HCT116 (cell line): ENCODE data around the gene TPM2. TPM values are rescaled to one million over a fixed set of nuclear protein-coding genes. Genes with fewer than 3 reads are reported as not detected.

ENCODE experiments used
- ATAC-seq: fragments of 200-7000 bp; cut with Tn5 transposase; 2 replicates; pipeline ENCODE4 v1.9.1; 2020; ENCODE audit warnings: mild to moderate bottlenecking, moderate library complexity
- BruUV-seq: library from RNA; stranded (reverse); fragments of 400-500 nt; replicated peaks from 2 replicates; lab custom pipeline; 2021; lab: Mats Ljungman, UMichigan
- CTCF ChIA-PET: fragments of 300-600 bp; sonication (Branson Sonifier 250); formaldehyde crosslinking; loops from one replicate; lab custom pipeline; 2021; ENCODE audit warnings: antibody characterized with exemption; lab: Charles Lee
- POLR2A ChIA-PET: fragments of 300-600, 350-600 bp; sonication (Branson Sonifier 250); formaldehyde crosslinking; loops from one replicate; lab custom pipeline; 2021; ENCODE audit warnings: antibody characterized with exemption; lab: Charles Lee
- RAD21 ChIA-PET, 2 experiments: fragments of 300-600 bp; sonication (Branson Sonifier 250); formaldehyde crosslinking; loops; one replicate each; lab custom pipeline; 2023; ENCODE audit warnings: low total read pairs in 2 of 2; ENCODE audit not compliant: uncharacterized antibody in 2 of 2, unreplicated experiment in 2 of 2, low non-redundant PET in 1 of 2; lab: Charles Lee
- DNase-seq: peaks from one replicate; pipeline ENCODE4 v3.0.0-alpha.2; 2010; ENCODE audit warnings: low read depth, low spot score
- H2AFZ ChIP-seq: fragments of 200-600 bp; shearing (Covaris generic), sonication (generic); 2 replicates; pipeline ENCODE4 v1.6.1; 2017; ENCODE audit warnings: low read depth, mixed run types, mixed read lengths, antibody characterized with exemption, low read length; ENCODE audit not compliant: poor library complexity, severe bottlenecking
- H3K27ac ChIP-seq: 2 replicates; pipeline ENCODE4 v1.5.1; 2012; ENCODE audit warnings: low read depth, low read length
- H3K27me3 ChIP-seq: fragments of 200-600 bp; sonication (generic); 2 replicates; pipeline ENCODE4 v1.6.1; 2016; ENCODE audit warnings: mixed run types, low read length, mixed read lengths; ENCODE audit not compliant: insufficient read depth
- H3K36me3 ChIP-seq, 2 experiments: fragments of 200-500 bp in 1 of 2; fragments of 200-600 bp in 1 of 2; sonication (Bioruptor generic) in 1 of 2; sonication (generic) in 1 of 2; 2 replicates each; pipeline versions ENCODE4 v1.5.1 to v1.6.1; 2014 to 2016; ENCODE audit warnings: low read length in 2 of 2, inconsistent platforms in 1 of 2, mixed read lengths in 1 of 2, mixed run types in 1 of 2; ENCODE audit not compliant: insufficient read depth in 2 of 2, control insufficient read depth in 1 of 2
- H3K4me1 ChIP-seq, 2 experiments: fragments of 200-600 bp in 1 of 2; sonication (generic) in 1 of 2; 2 replicates each; pipeline versions ENCODE4 v1.5.1 to v1.6.1; 2012 to 2017; ENCODE audit warnings: low read length in 2 of 2, inconsistent platforms in 1 of 2, mild to moderate bottlenecking in 1 of 2, mixed read lengths in 1 of 2, mixed run types in 1 of 2, moderate library complexity in 1 of 2; ENCODE audit not compliant: insufficient read depth in 2 of 2, control insufficient read depth in 1 of 2
- H3K4me2 ChIP-seq: fragments of 200-600 bp; sonication (generic); 2 replicates; pipeline ENCODE4 v1.6.1; 2017; ENCODE audit warnings: mixed run types, low read length, mixed read lengths
- H3K4me3 ChIP-seq, 2 experiments: fragments of 200-600 bp in 1 of 2; sonication (generic) in 1 of 2; replicated peaks in 1 of 2; 2 replicates each; pipeline ENCODE4 v1.5.1; 2011 to 2016; ENCODE audit warnings: low read length in 2 of 2, control low read depth in 1 of 2, low read depth in 1 of 2, mild to moderate bottlenecking in 1 of 2, mixed read lengths in 1 of 2, mixed run types in 1 of 2
- H3K79me2 ChIP-seq: fragments of 200-600 bp; sonication (generic); 2 replicates; pipeline ENCODE4 v1.6.1; 2017; ENCODE audit warnings: mild to moderate bottlenecking, mixed run types, low read length, moderate library complexity, mixed read lengths; ENCODE audit not compliant: insufficient read depth
- H3K9ac ChIP-seq: fragments of 200-600 bp; sonication (generic); 2 replicates; pipeline ENCODE4 v1.6.1; 2016; ENCODE audit warnings: low read length, mixed read lengths
- H3K9me2 ChIP-seq: fragments of 200-600 bp; sonication (generic), shearing (Covaris generic); 2 replicates; pipeline ENCODE4 v1.6.1; 2017; ENCODE audit warnings: mixed run types, mild to moderate bottlenecking, moderate library complexity; ENCODE audit not compliant: insufficient read depth
- H3K9me3 ChIP-seq, 2 experiments: fragments of 200-500 bp in 1 of 2; fragments of 200-600 bp in 1 of 2; sonication (Bioruptor generic) in 1 of 2; sonication (generic) in 1 of 2; 2 replicates each; pipeline ENCODE4 v1.6.1; 2014 to 2017; ENCODE audit warnings: low read length in 2 of 2, mixed read lengths in 2 of 2, inconsistent platforms in 1 of 2, low read depth in 1 of 2, mild to moderate bottlenecking in 1 of 2, mixed run types in 1 of 2, moderate library complexity in 1 of 2; ENCODE audit not compliant: control insufficient read depth in 1 of 2, insufficient read depth in 1 of 2
- H4K20me1 ChIP-seq: fragments of 200-600 bp; sonication (generic), shearing (Covaris generic); 2 replicates; pipeline ENCODE4 v1.6.1; 2017; ENCODE audit warnings: mixed run types, mild to moderate bottlenecking, moderate library complexity; ENCODE audit not compliant: insufficient read depth
- ATF3 ChIP-seq: IDR thresholded peaks from 2 replicates; pipeline ENCODE4 v1.6.1; 2012
- CBX3 ChIP-seq: IDR thresholded peaks from 2 replicates; pipeline ENCODE4 v1.6.1; 2012; ENCODE audit warnings: low read depth
- CEBPB ChIP-seq: IDR thresholded peaks from 2 replicates; pipeline ENCODE4 v1.6.1; 2012; ENCODE audit warnings: low read depth
- EGR1 ChIP-seq: IDR thresholded peaks from 2 replicates; pipeline ENCODE4 v1.6.1; 2012; ENCODE audit warnings: low read depth
- ELF1 ChIP-seq: IDR thresholded peaks from 2 replicates; pipeline ENCODE4 v1.6.1; 2012; ENCODE audit warnings: low read depth, borderline replicate concordance
- EZH2 ChIP-seq: fragments of 200-600 bp; sonication (generic); IDR thresholded peaks from 2 replicates; pipeline ENCODE4 v1.6.1; 2017; ENCODE audit warnings: antibody characterized with exemption, mixed run types
- EZH2phosphoT487 ChIP-seq: fragments of 200-600 bp; IDR thresholded peaks from 2 replicates; pipeline ENCODE4 v1.6.1; 2018; ENCODE audit warnings: antibody characterized with exemption, borderline replicate concordance
- FOSL1 ChIP-seq: IDR thresholded peaks from 2 replicates; pipeline ENCODE4 v1.6.1; 2012; ENCODE audit warnings: low read depth
- JUND ChIP-seq: IDR thresholded peaks from 2 replicates; pipeline ENCODE4 v1.6.1; 2012
- MAX ChIP-seq: IDR thresholded peaks from 2 replicates; pipeline ENCODE4 v1.6.1; 2012
- POLR2A ChIP-seq: IDR thresholded peaks from 2 replicates; pipeline ENCODE4 v1.7.0; 2011; ENCODE audit warnings: borderline replicate concordance; ENCODE audit not compliant: insufficient read depth, insufficient read length; ENCODE audit errors: extremely low read depth
- POLR2AphosphoS5 ChIP-seq: IDR thresholded peaks from 2 replicates; pipeline ENCODE4 v1.6.1; 2011; ENCODE audit warnings: mild to moderate bottlenecking, low read depth, low read length, moderate library complexity
- RAD21 ChIP-seq: IDR thresholded peaks from 2 replicates; pipeline ENCODE4 v1.6.1; 2012; ENCODE audit warnings: low read depth, mild to moderate bottlenecking
- REST ChIP-seq: IDR thresholded peaks from 2 replicates; pipeline ENCODE4 v1.6.1; 2012; ENCODE audit warnings: low read depth
- TCF7L2 ChIP-seq: IDR thresholded peaks from 2 replicates; pipeline ENCODE4 v1.7.0; 2011; ENCODE audit warnings: borderline replicate concordance, inconsistent platforms; ENCODE audit not compliant: insufficient read depth, insufficient read length; ENCODE audit errors: extremely low read depth
- YY1 ChIP-seq: IDR thresholded peaks from 2 replicates; pipeline ENCODE4 v1.6.1; 2011; ENCODE audit warnings: low read length, low read depth, moderate library complexity, mild to moderate bottlenecking; ENCODE audit not compliant: insufficient replicate concordance; ENCODE audit errors: extremely low read depth
- ZFX ChIP-seq: fragments of 450-650 bp; IDR thresholded peaks from 2 replicates; pipeline ENCODE4 v1.6.1; 2017
- ZNF274 ChIP-seq: fragments of 200-500 bp; sonication (Bioruptor generic); IDR thresholded peaks from 2 replicates; pipeline ENCODE4 v1.6.1; 2014; ENCODE audit warnings: mild to moderate bottlenecking, low read depth, low read length, inconsistent platforms
- intact Hi-C: fragments of 100-400 bp; cut with micrococcal nuclease; formaldehyde crosslinking; loops from 2 replicates; pipeline ENCODE4 v1.10.0; 2022
- total RNA-seq: library from RNA; stranded (reverse); gene quantifications from one replicate; pipeline ENCODE4 v1.2.1, GENCODE V29; 2021; ENCODE audit not compliant: unreplicated experiment

The TPM2 gene
- total RNA-seq, 1 experiment from 2014 or later = 278 TPM

GRCh38 chr9:35666549-35666948 is 23.2 kb downstream of the TPM2 start:
- no peaks in the 10 kb centered on the region for H3K9me3 ChIP-seq
- TF ChIP-seq CBX3 (no peak), POLR2A (no peak), POLR2AphosphoS5 (no peak), TCF7L2 (no peak), YY1 (no peak), ZFX (no peak), CEBPB (no peak)
- TF ChIP-seq, all 23 proteins: peak for 0
- H3K4me3 ChIP-seq = no peak overlapping the region

GRCh38 chr9:35666045-35666444 is 23.7 kb downstream of the TPM2 start:
- no peaks in the 10 kb centered on the region for H3K9me3 ChIP-seq
- CTCF ChIA-PET = interaction anchor here (1.8 kb wide), 1 partner anchor 31 kb away, joined by 11 read pairs; no protein-coding TSS in a partner anchor
- POLR2A ChIA-PET = interaction anchor here (3.0 kb wide), 1 partner anchor 23 kb away, joined by 16 read pairs; the partner anchor contains the start of gene TPM2
- RAD21 ChIA-PET = no interaction called here
- no peak overlapping the region for H3K9ac ChIP-seq
- H4K20me1 ChIP-seq = no peaks in the 10 kb centered on the region
- H3K4me1 ChIP-seq = peaks cover 27 to 60% of the 10 kb centered on the region in 2 experiments; a peak in 3 of 4 replicates
- peak overlapping the region; percentile 87; the same call in 1 of the 2 replicates for H3K4me2 ChIP-seq
- DNase-seq (no peak), ATAC-seq (no peak)
- no peaks in the 10 kb centered on the region for H3K27me3 ChIP-seq
- BruUV-seq = no TSS peak
- no peak overlapping the region for H3K27ac ChIP-seq
- intact Hi-C loops = no loop called here
- peaks cover 28% of the 10 kb centered on the region; the same call in 1 of the 2 replicates for H3K79me2 ChIP-seq
- no peak overlapping the region for H3K4me3 ChIP-seq
- H2AFZ ChIP-seq = no peak overlapping the region
- peaks cover 5 to 17% of the 10 kb centered on the region in 2 experiments; a peak in 3 of 4 replicates for H3K36me3 ChIP-seq
- H3K9me2 ChIP-seq = no peaks in the 10 kb centered on the region
- TF ChIP-seq YY1 = no peak
- TF ChIP-seq EGR1 = no peak
- TF ChIP-seq CEBPB = no peak
- TF ChIP-seq REST = no peak
- TF ChIP-seq EZH2phosphoT487 = no peak
- no peak for TF ChIP-seq ZNF274
- no peak for TF ChIP-seq RAD21
- TF ChIP-seq ELF1 = no peak
- TF ChIP-seq MAX = no peak
- no peak for TF ChIP-seq POLR2AphosphoS5
- no peak for TF ChIP-seq CBX3
- no peak for TF ChIP-seq JUND
- no peak for TF ChIP-seq TCF7L2
- TF ChIP-seq FOSL1 = no peak
- TF ChIP-seq ATF3 = no peak
- TF ChIP-seq EZH2 = no peak

More at GRCh38 chr9:35666549-35666948, 23.2 kb downstream of the TPM2 start:
- DNase-seq = no peak
- RAD21 ChIA-PET = no interaction called here
- H2AFZ ChIP-seq = no peak overlapping the region
- H3K4me2 ChIP-seq = no peak overlapping the region
- H3K4me1 ChIP-seq = peaks cover 27 to 57% of the 10 kb centered on the region in 2 experiments; a peak in 3 of 4 replicates
- no peak overlapping the region for H3K27ac ChIP-seq
- no TSS peak for BruUV-seq
- ATAC-seq = no peak
- no peaks in the 10 kb centered on the region for H3K27me3 ChIP-seq
- no peaks in the 10 kb centered on the region for H4K20me1 ChIP-seq
- CTCF ChIA-PET = no interaction called here
- POLR2A ChIA-PET = interaction anchor here (3.0 kb wide), 1 partner anchor 23 kb away, joined by 16 read pairs; the partner anchor contains the start of gene TPM2
- H3K79me2 ChIP-seq = peaks cover 28% of the 10 kb centered on the region; the same call in 1 of the 2 replicates
- intact Hi-C loops = no loop called here
- H3K9ac ChIP-seq = no peak overlapping the region
- H3K36me3 ChIP-seq = peaks cover 5 to 16% of the 10 kb centered on the region in 2 experiments; a peak in 3 of 4 replicates
- H3K9me2 ChIP-seq = no peaks in the 10 kb centered on the region
